ENCODE measurements around the gene ZDHHC22.

ZDHHC22 gene

GRCh38 chr14:77097700-77098528, 43.7 kb downstream of the ZDHHC22 start, which contains the start of gene CIPC:
CIPC (plus strand) TSS chr14:77098258; CDS start chr14:77105709, 7,451 bp downstream.
- peak within 1 kb of the TSS; percentile 72 for H3K4me3 ChIP-seq (replicated peaks; ENCODE audit: insufficient read depth, low read length)
- H3K27me3 ChIP-seq (ENCODE audit: insufficient read depth, poor library complexity, severe bottlenecking): no peaks in the 10 kb centered on the region
- TF ChIP-seq CTCF (IDR thresholded peaks at IDR 0.05; ENCODE audit: insufficient read depth, low read length) (no peak), POLR2AphosphoS5 (IDR thresholded peaks at IDR 0.05; ENCODE audit: low read depth) (no peak), GABPA (IDR thresholded peaks at IDR 0.05; ENCODE audit: low read depth) (peak; percentile 49), REST (IDR thresholded peaks at IDR 0.05; ENCODE audit: insufficient replicate concordance, low read depth) (peak; percentile 20)
- H3K27ac ChIP-seq (replicated peaks): peak within 1 kb of the TSS; percentile 82
- DNase-seq (ENCODE audit: low read depth in 1 of 2, low spot score in 1 of 2): peak; percentile 87 to 95

GRCh38 chr14:77097006-77097699, 44.4 kb downstream of the ZDHHC22 start:
- no peak for DNase-seq (ENCODE audit: low read depth in 1 of 2, low spot score in 1 of 2)
- TF ChIP-seq GABPA (IDR thresholded peaks at IDR 0.05; ENCODE audit: low read depth) (no peak), REST (IDR thresholded peaks at IDR 0.05; ENCODE audit: insufficient replicate concordance, low read depth) (no peak), CTCF (IDR thresholded peaks at IDR 0.05; ENCODE audit: insufficient read depth, low read length) (no peak), POLR2AphosphoS5 (IDR thresholded peaks at IDR 0.05; ENCODE audit: low read depth) (no peak), SPI1 (IDR thresholded peaks at IDR 0.05; ENCODE audit: borderline replicate concordance, low read depth) (no peak)
- peak overlapping the region; percentile 46 for H3K4me3 ChIP-seq (replicated peaks; ENCODE audit: insufficient read depth, low read length)

GRCh38 chr14:77094672-77095284, 46.8 kb downstream of the ZDHHC22 start:
- TF ChIP-seq GABPA (IDR thresholded peaks at IDR 0.05; ENCODE audit: low read depth) (no peak), CTCF (IDR thresholded peaks at IDR 0.05; ENCODE audit: insufficient read depth, low read length) (peak; percentile 10)
- H3K4me3 ChIP-seq (replicated peaks; ENCODE audit: insufficient read depth, low read length): no peak overlapping the region
- H3K27ac ChIP-seq (replicated peaks): no peak overlapping the region
- DNase-seq (ENCODE audit: low read depth in 1 of 2, low spot score in 1 of 2): peak in 1 of 2 experiments; percentile 63
- H3K27me3 ChIP-seq (ENCODE audit: insufficient read depth, poor library complexity, severe bottlenecking): no peaks in the 10 kb centered on the region

More at GRCh38 chr14:77097006-77097699, 44.4 kb downstream of the ZDHHC22 start:
- H3K27ac ChIP-seq (replicated peaks): peak overlapping the region; percentile 82
- no peaks in the 10 kb centered on the region for H3K27me3 ChIP-seq (ENCODE audit: insufficient read depth, poor library complexity, severe bottlenecking)
